Epithelial cell of prostate (primary cell): ENCODE data around the gene TK2.
"Not testable (repeated sequence)": the region's sequence is repeated elsewhere in the genome, so short reads cannot be mapped to it uniquely, and the experiment has no call there.

Experiments
- DNase-seq: peaks from one replicate; pipeline ENCODE4 v3.0.0-alpha.2; 2011; ENCODE audit warnings: low read depth, low spot score
- H3K27ac ChIP-seq: fragments of 450-650 bp; 2 replicates; pipeline ENCODE4 v1.5.1; 2017; ENCODE audit warnings: mild to moderate bottlenecking

TK2 gene

DNA sequence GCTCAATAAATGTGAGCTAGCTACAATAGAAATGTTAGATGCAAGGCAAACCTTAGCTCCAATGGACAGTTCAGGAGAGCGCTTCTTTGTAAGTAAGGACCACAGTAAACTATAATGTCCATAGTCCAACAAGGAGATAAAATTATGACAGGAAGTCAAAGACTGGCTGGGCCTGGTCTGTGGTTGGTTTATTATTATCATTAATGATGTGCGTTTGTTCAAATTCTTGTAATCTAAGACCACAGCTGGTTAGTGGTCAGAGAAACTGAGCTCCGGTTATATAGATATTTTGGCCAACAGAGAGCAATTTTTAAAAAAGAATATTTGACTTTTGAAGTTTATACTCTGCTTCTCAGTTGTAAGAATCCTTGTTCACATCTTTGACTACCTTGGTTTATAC lies 24.6 kb upstream of the TK2 start:
- DNase-seq, result no peak
- no peak overlapping the region for H3K27ac ChIP-seq

DNA sequence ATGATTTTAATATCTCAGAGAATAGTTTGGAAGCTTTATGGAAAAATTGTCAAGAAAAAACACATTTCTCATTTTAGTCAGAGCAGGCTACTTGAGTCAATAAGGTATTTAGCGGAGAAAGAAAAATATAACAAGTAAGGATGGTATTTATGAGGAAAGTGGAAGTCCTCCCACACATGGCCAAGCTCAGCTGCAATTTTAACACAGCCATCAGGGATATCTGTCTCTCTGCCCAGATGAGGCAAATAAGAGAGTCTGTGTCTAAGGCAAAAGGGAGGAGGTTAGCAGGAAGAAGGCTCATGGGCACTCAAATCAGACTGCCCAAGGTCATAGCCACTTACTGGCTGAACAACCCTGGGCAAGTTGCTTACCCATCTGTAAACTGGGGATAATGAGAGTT lies 24.2 kb upstream of the TK2 start:
- DNase-seq, result no peak

DNA sequence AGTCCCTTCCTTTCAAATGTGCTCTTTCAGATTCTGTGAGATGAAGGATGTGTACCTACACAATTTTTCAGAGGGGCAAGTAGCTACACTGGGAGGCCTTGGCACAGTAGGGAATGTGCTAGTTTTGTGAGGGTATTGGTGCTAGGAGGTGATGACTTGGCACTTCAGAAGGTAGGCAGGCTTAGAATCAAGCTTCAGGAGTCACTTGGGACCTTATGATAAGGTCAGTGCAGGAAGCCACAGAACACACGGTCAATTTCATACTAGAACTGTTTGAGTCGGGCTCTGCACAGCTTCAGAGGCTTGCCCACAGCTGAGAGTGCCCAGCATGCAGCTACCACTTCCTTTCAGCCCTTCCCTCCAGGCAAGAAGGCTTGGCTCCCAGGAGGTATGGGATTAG lies 22.4 kb upstream of the TK2 start:
- no peak for DNase-seq
- no peak overlapping the region for H3K27ac ChIP-seq

More for the DNA sequence above, 24.2 kb upstream of the TK2 start:
- H3K27ac ChIP-seq, result no peak overlapping the region

DNA sequence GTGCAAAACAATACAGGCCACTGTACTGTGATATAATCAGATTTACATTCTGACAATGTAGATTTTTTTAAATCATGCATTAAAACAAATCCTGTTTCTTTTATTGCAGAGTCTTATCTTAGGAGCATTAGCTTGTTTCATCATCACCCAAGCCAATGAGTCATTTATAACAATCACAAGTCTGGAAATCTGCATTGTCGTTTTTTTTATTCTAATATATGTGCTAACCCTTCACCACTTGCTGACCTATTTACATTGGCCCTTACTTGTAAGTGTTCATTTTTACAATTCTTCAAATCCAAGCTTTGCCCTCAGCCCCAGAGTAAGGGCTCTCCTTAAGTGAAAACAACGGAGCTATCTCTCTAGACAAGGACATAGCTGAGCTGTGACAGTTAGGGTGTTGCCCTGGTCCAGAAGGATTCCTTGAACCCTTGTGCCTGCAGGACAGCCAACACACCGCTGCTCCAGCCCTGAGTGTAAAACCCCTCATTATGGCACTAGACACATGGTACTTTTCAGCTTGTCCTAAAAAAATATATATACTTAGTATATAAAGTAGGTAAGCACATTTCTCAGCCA lies 20.0 kb upstream of the TK2 start:
- DNase-seq, result no peak
- peak overlapping the region; percentile 4 for H3K27ac ChIP-seq

DNA sequence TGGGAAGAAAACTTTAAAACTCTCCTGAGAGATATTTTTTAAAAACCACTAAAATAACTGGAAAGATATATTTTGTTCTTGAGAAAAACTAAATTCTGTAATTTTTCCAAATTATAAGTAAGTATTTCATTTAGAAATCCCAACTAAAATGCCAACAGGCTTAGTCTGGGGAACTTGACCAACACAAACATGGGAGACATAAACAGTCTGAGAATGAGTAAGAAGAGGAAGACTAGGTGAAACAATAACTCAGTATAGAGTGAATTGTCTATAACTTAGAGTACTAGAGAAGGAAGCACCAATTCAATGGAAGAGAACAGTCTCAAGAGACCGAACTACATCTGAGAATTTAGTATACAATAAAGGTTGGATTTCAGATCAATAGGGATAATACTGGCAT lies 19.2 kb upstream of the TK2 start:
- peak overlapping the region; percentile 4 for H3K27ac ChIP-seq
- DNase-seq, result no peak

DNA sequence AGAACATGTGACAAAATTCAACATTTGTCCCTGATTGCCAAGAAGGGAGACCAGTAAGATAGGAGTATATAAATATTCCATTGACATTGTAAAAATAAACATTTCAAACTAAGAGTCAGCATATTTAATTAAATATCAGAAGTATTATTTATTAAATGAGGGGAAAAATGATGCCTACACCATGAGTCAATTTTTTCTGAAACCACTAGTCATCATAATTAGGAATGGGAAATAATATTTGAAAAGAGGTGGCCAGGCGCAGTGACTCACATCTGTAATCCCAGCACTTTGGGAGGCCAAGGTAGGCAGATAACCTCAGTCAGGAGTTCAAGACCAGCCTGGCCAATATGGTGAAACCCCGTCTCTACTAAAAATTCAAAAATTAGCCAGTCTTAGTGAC lies 18.4 kb upstream of the TK2 start:
- DNase-seq, result no peak

DNA sequence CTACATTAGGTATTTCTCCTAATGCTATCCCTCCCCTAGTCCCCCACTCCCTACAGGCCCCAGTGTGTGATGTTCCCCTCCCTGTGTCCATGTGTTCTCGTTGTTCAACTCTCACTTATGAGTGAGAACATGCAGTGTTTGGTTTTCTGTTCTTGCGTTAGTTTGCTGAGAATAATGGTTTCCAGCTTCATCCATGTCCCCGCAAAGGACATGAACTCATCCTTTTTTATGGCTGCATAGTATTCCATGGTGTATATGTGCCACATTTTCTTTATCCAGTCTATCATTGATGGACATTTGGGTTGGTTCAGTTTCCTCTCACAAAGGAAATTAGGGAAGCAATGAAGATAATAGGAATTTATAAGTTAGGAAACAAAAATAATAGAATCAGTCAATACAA lies 17.3 kb upstream of the TK2 start:
- not testable (repeated sequence) for H3K27ac ChIP-seq

More for the DNA sequence above, 18.4 kb upstream of the TK2 start:
- no peak overlapping the region for H3K27ac ChIP-seq

DNA sequence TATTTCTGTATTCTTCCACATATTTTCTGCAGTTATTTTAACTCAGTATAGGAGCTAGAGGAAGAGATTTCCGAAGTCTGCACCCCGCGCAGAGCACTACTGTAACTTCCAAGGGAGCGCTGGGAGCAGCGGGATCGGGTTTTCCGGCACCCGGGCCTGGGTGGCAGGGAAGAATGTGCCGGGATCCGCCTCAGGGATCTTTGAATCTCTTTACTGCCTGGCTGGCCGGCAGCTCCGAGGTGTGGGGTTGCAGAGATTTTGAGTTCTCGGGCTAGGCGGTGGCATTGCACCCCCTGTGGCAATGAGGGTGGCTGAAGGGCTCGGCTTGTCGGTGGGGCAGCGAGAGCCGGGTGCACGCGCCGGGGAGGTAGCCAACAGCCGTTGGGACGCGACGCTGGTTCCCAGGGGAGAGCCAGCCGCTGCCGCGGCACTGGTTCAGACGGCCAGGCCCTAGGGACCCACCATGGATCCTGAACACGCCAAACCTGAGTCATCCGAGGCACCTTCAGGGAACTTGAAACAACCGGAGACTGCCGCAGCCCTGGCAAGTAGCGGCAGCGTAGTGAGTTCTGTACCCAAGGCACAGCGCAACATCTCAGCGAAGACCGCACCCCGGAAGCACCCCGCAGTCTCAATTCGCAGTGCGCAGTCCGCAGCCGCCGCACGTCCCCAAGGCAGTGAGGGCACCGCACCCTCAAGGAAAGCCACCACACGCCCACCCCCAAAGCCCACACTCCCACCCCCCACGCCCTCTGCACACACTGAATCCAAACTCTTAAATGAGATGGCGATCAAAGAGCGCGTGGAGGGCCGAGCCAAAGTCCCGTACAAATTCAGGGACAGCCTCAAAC lies 16.4 kb upstream of the TK2 start, which contains the start of gene CMTM1:
Gene CMTM1 (plus strand): TSS at position 389 of the 851 bp plus-strand sequence. CDS start 75 bp downstream, at position 464.
- no peak for DNase-seq

More for the DNA sequence above, 17.3 kb upstream of the TK2 start:
- not testable (repeated sequence) for DNase-seq

DNA sequence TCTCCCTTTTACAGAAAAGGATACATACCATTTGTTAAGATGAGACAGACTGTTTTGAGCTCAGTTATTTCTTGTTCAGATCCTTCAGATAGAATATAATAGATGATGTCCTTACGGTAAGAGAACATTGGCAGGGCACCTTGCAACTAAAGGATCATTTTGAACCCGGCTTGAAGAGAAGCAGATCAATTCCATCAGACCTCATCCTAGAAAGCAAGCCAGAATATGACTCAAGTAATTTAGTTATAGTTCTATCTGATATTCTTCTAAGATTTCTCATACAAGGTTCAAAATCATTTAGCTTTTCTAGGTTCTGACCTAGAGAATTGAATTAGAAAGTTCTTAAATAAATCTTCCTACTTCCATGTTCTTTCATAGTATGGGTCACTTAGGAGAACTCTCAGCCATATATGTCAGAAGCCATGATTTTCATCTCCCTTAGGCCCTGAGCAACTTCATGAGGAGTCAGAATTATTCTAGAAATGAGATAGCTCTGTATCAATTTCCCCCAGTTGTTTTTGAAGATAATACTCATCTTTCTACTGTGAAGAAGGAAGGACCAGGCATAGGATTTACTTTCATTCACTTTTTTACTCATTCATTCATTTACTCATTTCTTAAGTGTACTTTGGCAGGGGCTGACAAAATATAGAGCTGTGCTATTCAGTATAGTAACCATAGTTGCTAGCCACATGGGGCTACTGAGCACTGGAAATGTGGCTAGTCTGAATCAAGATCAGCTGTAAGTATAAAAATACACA lies 13.8 kb upstream of the TK2 start:
- DNase-seq, result no peak
- H3K27ac ChIP-seq, result no peak overlapping the region

More for the DNA sequence above, 16.4 kb upstream of the TK2 start, which contains the start of gene CMTM1:
- H3K27ac ChIP-seq, result no peak within 1 kb of the TSS

DNA sequence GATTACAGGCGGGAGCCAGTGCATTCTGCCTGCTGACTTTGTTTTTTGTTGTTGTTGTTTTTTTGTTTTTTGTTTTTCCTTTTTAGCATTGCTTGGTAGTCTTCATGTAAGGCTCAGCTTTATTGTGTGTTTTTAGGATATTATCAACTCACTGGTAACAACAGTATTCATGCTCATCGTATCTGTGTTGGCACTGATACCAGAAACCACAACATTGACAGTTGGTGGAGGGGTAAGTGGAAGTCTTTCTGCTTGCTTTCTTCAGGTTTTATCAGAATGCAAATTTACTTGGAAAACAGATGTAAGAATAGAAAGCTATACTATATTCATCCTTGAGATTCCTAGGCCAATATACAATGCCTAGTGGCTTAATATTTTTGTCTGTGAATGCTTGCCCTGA lies 13.1 kb upstream of the TK2 start:
- DNase-seq, result no peak
- no peak overlapping the region for H3K27ac ChIP-seq

DNA sequence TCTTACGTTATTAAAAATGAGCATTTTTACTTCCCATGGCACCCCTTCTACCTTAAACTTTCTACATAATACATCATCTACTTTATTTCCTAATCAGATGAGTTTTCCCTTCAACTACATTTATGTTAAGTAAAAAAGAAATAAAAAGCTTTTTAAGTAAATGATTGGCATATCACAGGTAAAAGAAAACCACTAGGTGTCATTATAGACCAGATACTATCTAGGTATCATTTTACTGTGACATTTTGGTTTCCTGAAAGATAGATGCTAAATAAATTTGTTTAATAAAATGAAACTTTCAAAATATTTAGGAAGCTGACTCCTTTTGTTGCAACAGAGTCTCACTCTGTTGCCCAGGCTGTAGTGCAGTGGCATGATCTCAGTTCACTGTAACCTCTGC lies 12.5 kb upstream of the TK2 start:
- no peak for DNase-seq
- H3K27ac ChIP-seq, result no peak overlapping the region

DNA sequence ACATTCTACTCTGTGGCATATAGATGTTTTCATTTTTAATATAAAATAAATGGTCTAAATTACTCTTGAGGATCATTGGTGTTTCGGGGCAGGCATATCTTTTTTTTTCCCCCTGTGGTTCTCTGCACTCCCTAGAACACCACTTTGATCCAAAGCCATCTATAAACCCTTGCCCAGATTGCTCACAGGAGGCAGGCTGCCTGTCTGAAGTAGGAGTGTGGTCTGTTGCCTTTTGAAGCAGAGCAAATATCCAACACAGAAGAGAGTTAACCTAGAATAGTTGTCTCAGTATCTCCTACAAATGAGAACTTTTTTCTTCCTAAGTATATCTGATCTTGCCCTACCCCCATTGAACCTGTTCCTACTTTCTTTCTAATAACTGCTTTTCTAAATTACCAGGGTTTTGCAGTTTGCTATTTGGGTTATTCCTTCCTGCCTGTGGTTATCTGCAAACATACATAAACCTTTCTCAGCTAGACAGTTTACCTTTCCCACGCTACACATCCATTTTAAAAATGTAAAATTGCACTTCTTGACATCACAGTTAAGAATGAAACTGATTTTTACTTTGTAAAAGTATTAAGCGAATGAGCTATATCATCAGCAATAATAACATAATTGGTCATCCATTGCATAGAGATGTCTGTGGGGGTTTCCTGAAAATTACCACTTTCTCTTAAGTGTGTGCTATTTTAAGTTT lies 11.6 kb upstream of the TK2 start:
- no peak overlapping the region for H3K27ac ChIP-seq
- no peak for DNase-seq

DNA sequence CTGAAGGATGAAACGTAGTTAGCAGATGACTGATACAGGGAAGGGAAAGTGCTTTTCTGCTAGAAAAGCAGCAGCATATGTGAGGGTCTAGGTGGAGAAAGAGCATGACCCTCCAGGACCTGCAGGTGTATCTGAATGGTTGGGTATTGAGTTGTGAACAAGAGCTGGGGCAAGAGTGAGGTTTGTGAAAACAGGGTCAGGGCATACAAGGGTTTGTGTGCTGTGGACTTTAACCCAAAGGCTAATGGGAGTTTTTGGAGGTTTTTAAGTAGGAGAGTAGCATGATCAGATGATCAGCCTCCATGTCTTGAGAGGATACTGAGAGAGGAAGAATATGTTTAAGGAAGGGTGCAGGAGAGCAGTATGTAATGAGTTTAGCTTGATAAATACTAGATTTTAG lies 10.2 kb upstream of the TK2 start:
- DNase-seq, result no peak
- no peak overlapping the region for H3K27ac ChIP-seq

DNA sequence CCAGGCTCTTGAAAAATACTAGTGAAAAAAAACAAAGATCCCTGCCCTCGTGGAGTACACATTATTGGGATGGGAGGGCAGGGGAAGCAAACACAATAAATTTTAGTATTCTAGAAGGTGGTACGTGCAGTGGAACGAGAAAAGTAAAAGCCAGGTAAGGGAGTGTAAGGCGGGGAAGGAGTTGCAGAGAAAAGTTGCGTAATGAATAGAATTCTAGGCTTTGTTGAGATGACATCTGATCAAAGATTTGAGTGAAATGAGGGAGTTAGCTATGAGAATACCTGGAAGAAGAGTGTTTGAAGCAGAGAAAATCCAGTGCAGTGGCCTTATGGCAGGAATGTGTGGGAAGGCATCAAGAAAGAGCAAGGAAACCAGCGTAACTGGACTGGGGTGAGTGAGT lies 4.6 kb upstream of the TK2 start:
- no peak for DNase-seq
- H3K27ac ChIP-seq, result no peak overlapping the region

DNA sequence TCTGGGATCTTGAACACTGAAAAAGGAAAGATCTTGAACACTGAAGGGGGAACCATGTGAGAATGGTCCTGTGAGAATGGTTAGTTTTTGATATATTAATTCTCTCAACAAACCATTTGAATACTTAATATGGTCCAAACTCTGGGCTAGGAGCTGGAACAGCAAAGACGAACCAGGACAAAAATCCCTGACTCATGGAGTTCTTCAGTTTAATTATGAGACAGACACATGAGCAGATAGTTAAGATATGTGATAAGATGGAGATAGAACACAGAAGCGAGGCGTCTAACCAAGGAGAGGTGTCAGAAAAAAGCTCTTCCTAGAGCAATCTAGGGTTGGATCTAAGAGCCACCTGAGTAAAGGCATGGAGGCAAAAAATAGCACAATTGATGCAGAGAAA lies 4.1 kb upstream of the TK2 start:
- H3K27ac ChIP-seq, result no peak overlapping the region
- no peak for DNase-seq

DNA sequence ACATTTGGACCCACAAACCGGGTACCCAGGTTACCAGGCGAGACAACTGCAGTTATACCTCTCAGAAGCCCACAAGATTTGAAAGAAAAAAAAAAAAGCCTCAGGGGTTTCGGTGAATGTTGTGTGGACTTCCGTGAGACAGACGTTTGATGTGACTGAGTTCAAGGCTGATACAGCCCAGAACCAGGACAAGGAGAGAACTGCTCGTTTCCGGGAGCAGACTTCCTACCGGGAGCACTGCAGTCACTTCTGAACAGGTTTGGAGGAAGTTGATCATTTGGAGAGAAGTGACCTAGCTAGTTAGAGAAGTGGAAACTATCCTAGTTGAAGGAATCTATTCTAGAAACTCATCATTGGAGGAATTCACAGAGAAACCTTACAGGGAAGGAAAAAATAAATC lies 3.3 kb upstream of the TK2 start:
- DNase-seq, result no peak
- H3K27ac ChIP-seq, result no peak overlapping the region

DNA sequence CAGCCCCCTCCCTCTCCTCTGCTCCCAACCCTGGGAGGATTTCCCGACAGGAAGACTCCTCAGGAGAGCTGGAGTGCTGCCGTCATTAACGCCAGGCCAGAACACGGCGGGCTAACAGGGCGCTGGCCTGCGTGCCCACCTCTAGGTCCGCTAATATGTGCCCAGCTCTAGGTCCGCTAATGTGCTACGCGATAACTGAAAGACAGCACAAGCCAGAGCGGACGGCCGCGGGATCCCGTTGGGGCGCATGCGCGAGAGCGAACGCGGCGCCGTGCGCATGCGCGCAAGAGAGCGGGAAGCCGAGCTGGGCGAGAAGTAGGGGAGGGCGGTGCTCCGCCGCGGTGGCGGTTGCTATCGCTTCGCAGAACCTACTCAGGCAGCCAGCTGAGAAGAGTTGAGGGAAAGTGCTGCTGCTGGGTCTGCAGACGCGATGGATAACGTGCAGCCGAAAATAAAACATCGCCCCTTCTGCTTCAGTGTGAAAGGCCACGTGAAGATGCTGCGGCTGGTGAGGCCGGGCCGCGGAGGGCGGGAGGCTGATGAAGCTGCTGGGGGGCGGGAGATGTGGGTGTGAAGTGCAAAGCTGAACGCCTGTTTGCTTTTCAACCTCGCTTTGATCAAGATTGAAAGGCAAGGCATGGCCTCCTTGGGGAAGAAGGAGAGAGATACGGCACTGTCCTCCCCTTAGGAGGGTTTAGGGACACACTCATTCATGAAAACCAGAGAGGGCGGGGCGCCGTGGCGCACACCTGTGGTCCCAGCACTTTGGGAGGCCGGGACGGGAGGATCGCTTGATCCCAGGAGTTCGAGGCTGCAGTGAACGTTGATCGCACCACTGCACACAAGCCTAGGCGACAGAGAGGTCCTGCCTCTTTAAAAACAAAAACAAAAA lies 2.6 kb upstream of the TK2 start, which contains the start of gene CKLF:
Gene CKLF (plus strand): TSS at position 291 of the 892 bp plus-strand sequence. CDS start 140 bp downstream, at position 431.
- H3K27ac ChIP-seq, result peak within 1 kb of the TSS; percentile 25
- DNase-seq, result no peak

DNA sequence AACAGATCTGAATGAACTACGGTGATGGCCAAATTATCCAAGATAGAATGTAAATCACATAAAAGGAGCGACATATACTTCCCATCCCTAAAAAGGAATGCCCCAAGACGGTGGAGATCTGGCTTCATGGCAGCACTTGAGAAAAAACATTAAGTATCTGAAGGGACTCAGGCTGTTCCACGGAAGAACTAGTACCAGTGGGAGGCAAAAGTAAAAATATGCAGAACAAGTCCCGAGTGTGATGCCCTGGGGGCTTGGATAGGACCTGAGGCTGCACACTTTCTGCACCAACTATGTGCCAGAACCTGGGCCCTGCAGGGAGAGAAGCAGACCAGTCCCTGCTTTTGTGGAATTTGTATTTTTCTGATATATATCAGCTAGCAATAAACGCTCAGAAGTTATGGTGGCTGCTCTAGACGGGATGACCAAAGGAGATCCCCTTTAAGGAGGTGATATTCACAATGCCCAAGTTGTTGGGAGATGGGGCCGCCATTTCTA lies 1.9 kb upstream of the TK2 start:
- DNase-seq, result no peak
- H3K27ac ChIP-seq, result peak overlapping the region; percentile 25

DNA sequence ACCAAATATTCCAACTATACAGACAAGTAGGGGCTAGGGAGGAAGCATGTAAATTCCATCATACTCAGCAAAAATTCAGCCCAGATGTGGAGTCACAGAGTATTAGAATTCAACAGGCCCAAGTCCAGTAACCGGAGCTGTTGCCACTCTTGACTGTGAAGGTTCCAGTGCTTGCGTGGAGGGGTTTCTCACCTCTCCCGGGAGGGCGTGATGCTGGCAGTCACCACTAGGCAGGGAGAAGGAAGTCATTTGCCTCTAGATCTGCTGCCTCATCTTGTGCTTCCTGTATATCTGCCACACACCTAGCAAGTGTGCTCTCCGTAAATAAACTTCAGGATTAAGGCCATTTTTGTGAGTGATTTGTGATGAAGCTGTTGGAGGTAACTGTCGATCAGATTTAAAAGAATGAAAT lies 1.4 kb upstream of the TK2 start:
- no peak overlapping the region for H3K27ac ChIP-seq
- DNase-seq, result no peak
